HepG2 (cell line): Measurements from ENCODE around the gene HOXA10. TPM values are rescaled to one million over a fixed set of nuclear protein-coding genes. Genes with fewer than 3 reads are reported as not detected.

Experiments used
- AKAP8 ChIP-seq: sonication (generic); formaldehyde crosslinking; IDR thresholded peaks from 2 replicates; pipeline ENCODE4 v1.5.1; 2020; ENCODE audit warnings: mild to moderate bottlenecking, missing genetic modification reagents
- ARID2 ChIP-seq: sonication (generic); formaldehyde crosslinking; IDR thresholded peaks from 2 replicates; pipeline ENCODE4 v1.8.1; 2022; ENCODE audit warnings: mild to moderate bottlenecking, missing genetic modification reagents, borderline replicate concordance
- CEBPB ChIP-seq: IDR thresholded peaks from 2 replicates; pipeline ENCODE4 v1.6.1; 2011; ENCODE audit warnings: low read depth, low read length, improper control_type of control experiment, borderline replicate concordance
- CHCHD3 ChIP-seq: sonication (generic); formaldehyde crosslinking; IDR thresholded peaks from 2 replicates; pipeline ENCODE4 v1.8.0; 2022; ENCODE audit warnings: mild to moderate bottlenecking, missing genetic modification reagents, moderate library complexity
- FOSL2 ChIP-seq: sonication (generic); formaldehyde crosslinking; IDR thresholded peaks from 2 replicates; pipeline ENCODE4 v1.4.0; 2020; ENCODE audit warnings: missing genetic modification reagents
- GABPA ChIP-seq, 2 experiments: IDR thresholded peaks; 2 replicates each; pipeline ENCODE4 v1.6.1; 2011 to 2016; ENCODE audit warnings: low read depth in 2 of 2, low read length in 1 of 2, missing biosample characterization in 1 of 2, missing genetic modification characterization in 1 of 2
- HDAC2 ChIP-seq: sonication (generic); formaldehyde crosslinking; IDR thresholded peaks from 2 replicates; pipeline ENCODE4 v1.4.0; 2020; ENCODE audit warnings: missing genetic modification reagents
- HHEX ChIP-seq: IDR thresholded peaks from 2 replicates; pipeline ENCODE4 v1.6.1; 2016; ENCODE audit warnings: control low read depth
- KMT2A ChIP-seq: sonication (generic); formaldehyde crosslinking; IDR thresholded peaks from 2 replicates; pipeline ENCODE4 v1.4.0; 2020; ENCODE audit warnings: missing genetic modification reagents
- MAZ ChIP-seq, 2 experiments: sonication (generic) in 1 of 2; formaldehyde crosslinking in 1 of 2; IDR thresholded peaks; 2 replicates each; pipeline versions ENCODE4 v1.5.0 to v1.6.1; 2012 to 2020; ENCODE audit warnings: low read depth in 2 of 2, mild to moderate bottlenecking in 2 of 2, borderline replicate concordance in 1 of 2, improper control_type of control experiment in 1 of 2, low read length in 1 of 2, missing genetic modification reagents in 1 of 2, moderate library complexity in 1 of 2
- NR2C2 ChIP-seq: sonication (generic); formaldehyde crosslinking; IDR thresholded peaks from 2 replicates; pipeline ENCODE4 v1.4.0; 2020; ENCODE audit warnings: missing genetic modification reagents, mild to moderate bottlenecking, moderate library complexity, borderline replicate concordance
- NR2F2 ChIP-seq: IDR thresholded peaks from 2 replicates; pipeline ENCODE4 v1.6.1; 2012; ENCODE audit warnings: low read depth, inconsistent platforms, borderline replicate concordance
- TGIF2 ChIP-seq: IDR thresholded peaks from 2 replicates; pipeline ENCODE4 v1.6.1; 2016; ENCODE audit warnings: control low read depth, missing compliant biosample characterization
- XRCC5 ChIP-seq: fragments of 200-400 bp; formaldehyde crosslinking; optimal IDR thresholded peaks from 2 replicates; pipeline ENCODE3; 2017; ENCODE audit warnings: mild to moderate bottlenecking, low read length
- ZKSCAN1 ChIP-seq: fragments of 150-350 bp; IDR thresholded peaks from 2 replicates; pipeline ENCODE4 v1.6.1; 2014; ENCODE audit warnings: low read length
- ZKSCAN8 ChIP-seq: IDR thresholded peaks from 2 replicates; pipeline ENCODE4 v1.6.1; 2016; ENCODE audit warnings: borderline replicate concordance, missing genetic modification reagents, missing compliant biosample characterization
- ZNF10 ChIP-seq: sonication (generic); formaldehyde crosslinking; IDR thresholded peaks from 2 replicates; pipeline ENCODE4 v1.4.0; 2020; ENCODE audit warnings: mild to moderate bottlenecking, low read depth, missing genetic modification reagents, borderline replicate concordance
- ZNF234 ChIP-seq: sonication (generic); formaldehyde crosslinking; conservative IDR thresholded peaks from 2 replicates; pipeline ENCODE4 v1.5.1; 2020; ENCODE audit warnings: mild to moderate bottlenecking, missing genetic modification reagents
- ZNF34 ChIP-seq: sonication (generic); formaldehyde crosslinking; IDR thresholded peaks from 2 replicates; pipeline ENCODE4 v1.4.0; 2020; ENCODE audit warnings: mild to moderate bottlenecking, missing genetic modification reagents, borderline replicate concordance
- ZNF44 ChIP-seq: sonication (generic); formaldehyde crosslinking; IDR thresholded peaks from 2 replicates; pipeline ENCODE4 v1.5.1; 2020; ENCODE audit warnings: mild to moderate bottlenecking, missing genetic modification reagents
- ZNF549 ChIP-seq: sonication (generic); formaldehyde crosslinking; IDR thresholded peaks from 2 replicates; pipeline ENCODE4 v1.5.0; 2020; ENCODE audit warnings: missing genetic modification reagents
- ZNF737 ChIP-seq: sonication (generic); formaldehyde crosslinking; IDR thresholded peaks from 2 replicates; pipeline ENCODE4 v1.5.0; 2020; ENCODE audit warnings: missing genetic modification reagents, mild to moderate bottlenecking, borderline replicate concordance
- polyA plus RNA-seq, 8 experiments: library from polyadenylated mRNA; depleted of rRNA in 3 of 8; stranded (reverse) in 7 of 8; unstranded in 1 of 8; fragments of >200 nt; fragmentation: Illumina TruSeq in 4 of 8; extraction: Trizol in 4 of 8; gene quantifications; 2 replicates each; pipeline versions ENCODE4 v1.2.1 to v1.2.3, GENCODE V29; 2011 to 2016; ENCODE audit warnings: low read depth in 4 of 8, missing spikeins in 1 of 8, mixed read lengths in 1 of 8; ENCODE audit not compliant: insufficient read depth in 1 of 8
- total RNA-seq, 5 experiments: library from RNA; depleted of rRNA; stranded (reverse); fragments of >200 nt; fragmentation: Illumina TruSeq; extraction: Trizol; gene quantifications; 2 replicates each; pipeline ENCODE4 v1.2.3, GENCODE V29; 2016; ENCODE audit warnings: low read depth in 1 of 5
- TF ChIP-seq, protein P1 (sequence below): sonication (generic); formaldehyde crosslinking; IDR thresholded peaks from 2 replicates; pipeline ENCODE4 v1.5.0; 2020; ENCODE audit warnings: mild to moderate bottlenecking, missing genetic modification reagents
- TF ChIP-seq, protein P2 (sequence below), 2 experiments: IDR thresholded peaks; 2 replicates each; pipeline ENCODE4 v1.6.1; 2011 to 2012; ENCODE audit warnings: low read length in 2 of 2, borderline replicate concordance in 1 of 2, low read depth in 1 of 2, mild to moderate bottlenecking in 1 of 2, moderate library complexity in 1 of 2
- TF ChIP-seq, protein P3 (sequence below): sonication (generic); formaldehyde crosslinking; IDR thresholded peaks from 2 replicates; pipeline ENCODE4 v1.4.0; 2020; ENCODE audit warnings: missing genetic modification reagents, low read depth, mild to moderate bottlenecking, borderline replicate concordance

The HOXA10 gene
- total and polyA plus RNA-seq, 2 of the 13 experiments (the other 11 are each of a cell fraction or from before 2014, with no cell fraction given), result not detected

DNA sequence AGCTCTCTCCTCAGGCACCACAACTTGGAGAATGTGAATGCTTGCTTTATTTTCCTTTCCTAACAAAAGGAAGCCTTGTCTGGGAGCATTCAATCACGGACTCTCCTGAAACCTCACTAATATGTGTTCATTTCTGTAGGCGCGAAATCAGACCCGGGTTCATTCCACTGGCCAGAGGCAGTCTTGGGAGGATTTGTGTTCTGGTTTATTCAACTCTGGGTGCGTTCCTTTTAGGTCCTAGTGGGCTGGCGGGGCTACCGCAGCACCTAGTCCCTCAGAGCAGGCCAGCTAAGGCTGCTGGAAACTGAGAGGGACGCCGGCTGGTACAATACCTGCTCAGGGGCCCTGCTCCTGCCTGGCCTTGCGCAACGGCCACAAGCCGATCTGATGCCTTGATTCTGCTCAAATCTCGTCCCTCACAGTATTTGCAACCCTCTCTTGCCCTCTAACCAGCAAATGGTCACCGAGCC, 51.1 kb downstream of the HOXA10 start (continued):
- TF ChIP-seq, protein P1, sequence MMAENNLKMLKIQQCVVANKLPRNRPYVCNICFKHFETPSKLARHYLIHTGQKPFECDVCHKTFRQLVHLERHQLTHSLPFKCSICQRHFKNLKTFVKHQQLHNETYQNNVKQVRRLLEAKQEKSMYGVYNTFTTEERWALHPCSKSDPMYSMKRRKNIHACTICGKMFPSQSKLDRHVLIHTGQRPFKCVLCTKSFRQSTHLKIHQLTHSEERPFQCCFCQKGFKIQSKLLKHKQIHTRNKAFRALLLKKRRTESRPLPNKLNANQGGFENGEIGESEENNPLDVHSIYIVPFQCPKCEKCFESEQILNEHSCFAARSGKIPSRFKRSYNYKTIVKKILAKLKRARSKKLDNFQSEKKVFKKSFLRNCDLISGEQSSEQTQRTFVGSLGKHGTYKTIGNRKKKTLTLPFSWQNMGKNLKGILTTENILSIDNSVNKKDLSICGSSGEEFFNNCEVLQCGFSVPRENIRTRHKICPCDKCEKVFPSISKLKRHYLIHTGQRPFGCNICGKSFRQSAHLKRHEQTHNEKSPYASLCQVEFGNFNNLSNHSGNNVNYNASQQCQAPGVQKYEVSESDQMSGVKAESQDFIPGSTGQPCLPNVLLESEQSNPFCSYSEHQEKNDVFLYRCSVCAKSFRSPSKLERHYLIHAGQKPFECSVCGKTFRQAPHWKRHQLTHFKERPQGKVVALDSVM (CRISPR knock-in tag), result no peak
- TF ChIP-seq, protein P2, sequence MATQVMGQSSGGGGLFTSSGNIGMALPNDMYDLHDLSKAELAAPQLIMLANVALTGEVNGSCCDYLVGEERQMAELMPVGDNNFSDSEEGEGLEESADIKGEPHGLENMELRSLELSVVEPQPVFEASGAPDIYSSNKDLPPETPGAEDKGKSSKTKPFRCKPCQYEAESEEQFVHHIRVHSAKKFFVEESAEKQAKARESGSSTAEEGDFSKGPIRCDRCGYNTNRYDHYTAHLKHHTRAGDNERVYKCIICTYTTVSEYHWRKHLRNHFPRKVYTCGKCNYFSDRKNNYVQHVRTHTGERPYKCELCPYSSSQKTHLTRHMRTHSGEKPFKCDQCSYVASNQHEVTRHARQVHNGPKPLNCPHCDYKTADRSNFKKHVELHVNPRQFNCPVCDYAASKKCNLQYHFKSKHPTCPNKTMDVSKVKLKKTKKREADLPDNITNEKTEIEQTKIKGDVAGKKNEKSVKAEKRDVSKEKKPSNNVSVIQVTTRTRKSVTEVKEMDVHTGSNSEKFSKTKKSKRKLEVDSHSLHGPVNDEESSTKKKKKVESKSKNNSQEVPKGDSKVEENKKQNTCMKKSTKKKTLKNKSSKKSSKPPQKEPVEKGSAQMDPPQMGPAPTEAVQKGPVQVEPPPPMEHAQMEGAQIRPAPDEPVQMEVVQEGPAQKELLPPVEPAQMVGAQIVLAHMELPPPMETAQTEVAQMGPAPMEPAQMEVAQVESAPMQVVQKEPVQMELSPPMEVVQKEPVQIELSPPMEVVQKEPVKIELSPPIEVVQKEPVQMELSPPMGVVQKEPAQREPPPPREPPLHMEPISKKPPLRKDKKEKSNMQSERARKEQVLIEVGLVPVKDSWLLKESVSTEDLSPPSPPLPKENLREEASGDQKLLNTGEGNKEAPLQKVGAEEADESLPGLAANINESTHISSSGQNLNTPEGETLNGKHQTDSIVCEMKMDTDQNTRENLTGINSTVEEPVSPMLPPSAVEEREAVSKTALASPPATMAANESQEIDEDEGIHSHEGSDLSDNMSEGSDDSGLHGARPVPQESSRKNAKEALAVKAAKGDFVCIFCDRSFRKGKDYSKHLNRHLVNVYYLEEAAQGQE (IDR thresholded peaks at IDR 0.05; ENCODE audit: borderline replicate concordance in 1 of 2, low read depth in 1 of 2, low read length in 2 of 2), result no peak
- TF ChIP-seq TGIF2 (CRISPR knock-in tag) (no peak; the same call in 1 of the 2 replicates), AKAP8 (no peak), GABPA (IDR thresholded peaks at IDR 0.05; ENCODE audit: low read depth, low read length) (no peak), GABPA (CRISPR knock-in tag; IDR thresholded peaks at IDR 0.05; ENCODE audit: low read depth) (no peak), ZNF44 (CRISPR knock-in tag) (no peak), MAZ (IDR thresholded peaks at IDR 0.05; ENCODE audit: borderline replicate concordance, low read depth, low read length) (no peak), MAZ (CRISPR knock-in tag; IDR thresholded peaks at IDR 0.05; ENCODE audit: low read depth) (no peak), ZNF34 (CRISPR knock-in tag) (no peak), HDAC2 (CRISPR knock-in tag) (no peak; the same call in 1 of the 2 replicates), ZKSCAN1 (no peak), ZNF10 (CRISPR knock-in tag) (no peak), ZNF549 (no peak), CEBPB (peak; percentile 94), ARID2 (CRISPR knock-in tag) (0 out of 2 replicates have a peak, but pooled peaks have one; percentile 20), NR2C2 (CRISPR knock-in tag) (0 out of 2 replicates have a peak, but pooled peaks have one; percentile 21), ZNF737 (CRISPR knock-in tag) (no peak), CHCHD3 (CRISPR knock-in tag) (no peak), NR2F2 (no peak), KMT2A (CRISPR knock-in tag) (0 out of 2 replicates have a peak, but pooled peaks have one; percentile 58), XRCC5 (peak; percentile 44), ZKSCAN8 (CRISPR knock-in tag) (no peak), HHEX (CRISPR knock-in tag) (no peak), ZNF234 (CRISPR knock-in tag) (no peak), FOSL2 (peak; percentile 13; the same call in 1 of the 2 replicates)
- TF ChIP-seq, protein P3, sequence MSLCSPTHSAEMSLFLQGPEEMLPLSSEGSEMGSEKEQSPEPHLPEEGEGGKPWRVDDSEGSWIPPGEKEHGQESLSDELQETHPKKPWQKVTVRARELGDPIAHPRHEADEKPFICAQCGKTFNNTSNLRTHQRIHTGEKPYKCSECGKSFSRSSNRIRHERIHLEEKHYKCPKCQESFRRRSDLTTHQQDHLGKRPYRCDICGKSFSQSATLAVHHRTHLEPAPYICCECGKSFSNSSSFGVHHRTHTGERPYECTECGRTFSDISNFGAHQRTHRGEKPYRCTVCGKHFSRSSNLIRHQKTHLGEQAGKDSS (CRISPR knock-in tag), result no peak; the same call in 1 of the 2 replicates
